GM18499 (cell line): ENCODE data around the gene CACNA1C.
"Not testable (repeated sequence)": the region's sequence is repeated elsewhere in the genome, so short reads cannot be mapped to it uniquely, and the experiment has no call there.

ENCODE experiments used
- ATAC-seq: cut with Tn5 transposase; IDR thresholded peaks from one replicate; pipeline ENCODE4 v1.9.1; 2021; ENCODE audit warnings: moderate number of reproducible peaks; ENCODE audit not compliant: insufficient read depth, unreplicated experiment

CACNA1C gene

GRCh38 chr12:2070440-2071045 lies 17.8 kb downstream of the CACNA1C start:
- ATAC-seq = no peak

GRCh38 chr12:2074792-2075191 lies 22.0 kb downstream of the CACNA1C start:
- no peak for ATAC-seq

DNA sequence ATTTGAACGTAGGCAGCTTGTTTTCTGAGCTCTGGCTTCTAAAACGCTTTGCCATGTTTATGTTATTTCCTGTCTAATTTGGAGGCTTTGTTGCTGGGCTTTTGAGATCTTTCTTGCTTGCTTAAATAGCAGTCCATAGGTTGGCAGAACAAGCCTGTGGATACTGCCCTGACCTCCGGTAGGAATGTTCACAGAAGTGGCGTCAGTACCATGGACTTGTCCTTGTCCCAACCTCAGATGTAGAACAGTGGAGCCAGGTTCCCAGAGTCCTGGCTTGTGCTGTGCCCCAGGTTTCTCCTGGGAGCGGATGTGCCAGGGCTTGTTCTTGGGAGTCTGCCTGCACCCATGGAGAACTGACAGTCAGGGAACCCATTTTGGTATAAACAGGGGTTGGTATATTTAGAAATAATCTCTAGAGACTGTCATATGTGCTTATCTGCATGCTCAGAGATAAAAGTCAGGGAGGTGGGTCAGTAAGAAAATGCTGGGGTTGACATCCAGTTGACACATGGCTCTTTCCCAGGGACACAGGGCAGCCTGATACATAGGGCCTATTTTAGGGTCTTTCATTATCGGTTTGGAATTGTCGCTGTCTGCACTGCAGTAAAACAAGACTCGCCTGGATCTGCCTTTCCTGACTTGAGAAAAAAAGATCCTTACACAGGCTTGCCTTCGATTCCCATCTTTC lies 22.9 kb downstream of the CACNA1C start:
- no peak for ATAC-seq

- no peak for ATAC-seq
Observed at GRCh38 chr12:2076196-2076570, 23.4 kb downstream of the CACNA1C start.

DNA sequence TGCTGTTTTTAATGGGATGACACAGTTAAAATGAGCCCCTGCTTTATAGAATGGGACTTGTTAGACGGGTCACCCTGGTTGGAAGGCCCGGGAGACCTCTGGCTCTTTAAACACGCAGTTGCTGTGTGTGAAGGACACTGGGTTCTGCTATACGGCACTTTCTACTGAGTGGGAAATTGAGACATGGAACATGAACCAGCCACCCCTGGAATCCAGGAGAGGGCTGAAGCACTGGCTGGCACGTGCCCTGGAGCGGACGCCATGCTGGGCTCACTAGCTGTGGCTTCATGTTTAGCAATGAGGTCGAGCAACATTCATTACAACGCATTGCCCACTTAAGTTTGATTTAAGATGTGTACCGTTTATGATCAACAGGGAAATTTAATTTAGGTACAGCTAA lies 23.9 kb downstream of the CACNA1C start:
- ATAC-seq = no peak

- no peak for ATAC-seq
Observed at GRCh38 chr12:2080604-2081003, 27.8 kb downstream of the CACNA1C start.

GRCh38 chr12:2082321-2082720 lies 29.5 kb downstream of the CACNA1C start:
- no peak for ATAC-seq

DNA sequence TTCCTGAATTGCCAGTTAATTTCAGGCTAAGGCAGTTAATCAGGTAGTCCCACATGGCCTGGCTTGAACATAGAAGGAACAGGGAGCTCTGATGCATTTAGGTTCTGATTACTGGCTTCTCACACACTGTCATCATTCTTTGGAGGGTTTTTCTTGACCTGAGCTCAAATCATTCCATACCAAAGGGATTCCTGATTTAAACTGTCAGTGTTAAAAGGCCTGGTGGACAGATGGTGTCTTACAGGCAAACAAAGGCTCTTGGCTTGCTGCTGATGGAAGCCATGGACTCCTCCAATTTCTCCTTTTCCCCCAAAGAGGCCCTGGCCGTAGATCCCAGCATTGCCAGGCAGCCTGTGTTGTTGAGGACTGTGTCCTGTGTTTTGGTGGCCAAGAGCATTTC lies 30.2 kb downstream of the CACNA1C start:
- no peak for ATAC-seq

GRCh38 chr12:2083561-2083960 lies 30.8 kb downstream of the CACNA1C start:
- ATAC-seq = no peak

GRCh38 chr12:2084553-2085296 lies 31.9 kb downstream of the CACNA1C start:
- ATAC-seq = no peak

DNA sequence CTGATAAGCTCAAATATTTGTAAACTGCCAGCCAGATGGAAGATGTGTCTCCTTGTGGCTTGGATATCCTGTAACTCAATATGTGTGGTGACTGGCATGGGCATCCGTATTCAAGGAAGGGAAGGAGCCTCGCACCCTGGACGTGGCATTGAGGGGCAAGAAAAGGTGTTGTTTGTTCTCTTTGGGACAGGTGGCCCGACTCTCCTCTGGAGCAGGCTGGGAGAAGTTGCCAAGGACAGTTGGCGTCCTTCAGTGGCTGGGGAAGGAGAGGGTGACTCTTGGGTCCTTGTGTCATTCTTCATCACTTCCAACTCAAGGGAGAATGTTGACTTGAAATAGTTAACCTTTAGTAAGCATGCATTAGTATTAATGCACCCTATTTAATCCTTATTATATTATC lies 39.6 kb downstream of the CACNA1C start:
- ATAC-seq = no peak

DNA sequence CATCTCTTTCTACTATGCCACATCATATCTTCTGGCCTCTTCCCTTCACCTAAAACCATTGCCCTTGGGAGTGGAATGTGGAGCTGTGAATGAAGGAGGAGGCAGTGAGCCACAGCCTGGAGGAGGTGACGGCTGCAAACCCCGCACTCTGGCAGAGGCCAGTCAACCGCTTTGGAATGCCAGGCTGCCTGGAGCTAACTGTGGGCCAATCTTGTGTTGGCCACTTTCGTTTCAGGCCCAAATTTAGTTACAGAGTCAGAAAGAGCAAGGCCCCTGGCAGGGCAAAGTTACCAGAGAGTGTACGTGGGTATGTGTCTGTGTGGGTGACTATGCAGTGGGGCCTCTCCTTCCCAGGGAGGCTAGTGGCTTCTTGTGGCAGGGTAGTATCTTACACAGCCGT lies 40.1 kb downstream of the CACNA1C start:
- ATAC-seq = no peak

DNA sequence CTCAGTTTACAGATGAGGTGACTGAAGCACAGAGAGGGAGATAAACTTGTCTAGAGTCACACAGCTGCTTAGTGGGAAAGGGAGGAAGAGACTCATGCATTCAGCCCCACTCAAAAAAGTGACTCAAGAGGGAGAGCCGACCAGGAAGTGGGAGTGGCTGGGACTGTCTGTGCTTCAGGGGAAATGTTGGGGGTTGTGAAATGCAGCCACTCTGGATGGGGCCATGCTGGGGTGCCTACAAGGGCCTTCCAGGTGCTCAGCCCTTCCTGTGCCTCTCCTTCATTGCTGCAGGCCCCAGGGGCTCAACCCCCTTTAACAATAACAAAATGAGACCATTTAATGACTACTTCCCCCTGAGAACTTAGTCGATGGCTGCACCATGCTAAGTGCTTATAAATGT lies 41.8 kb downstream of the CACNA1C start:
- no peak for ATAC-seq

DNA sequence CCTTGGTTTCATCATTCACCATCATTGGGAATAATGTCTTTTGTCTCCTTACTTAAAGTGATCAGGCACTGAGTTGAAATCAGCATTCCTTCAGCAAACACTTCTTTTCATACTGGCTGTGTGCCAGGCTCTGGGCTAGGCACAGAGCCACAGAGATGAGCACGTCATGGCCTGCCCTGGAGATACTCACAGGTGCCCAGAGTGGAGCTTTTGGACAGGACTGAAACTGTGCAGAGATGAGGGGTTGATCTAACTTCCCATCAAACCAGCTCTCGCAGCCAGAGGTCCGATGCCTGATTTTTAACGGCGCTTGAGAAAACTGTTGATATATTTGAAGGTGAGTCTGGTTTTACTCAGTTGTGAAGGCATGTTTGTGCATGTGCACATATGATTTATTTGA lies 43.1 kb downstream of the CACNA1C start:
- ATAC-seq = no peak

- ATAC-seq = no peak
Observed at GRCh38 chr12:2097617-2098016, 44.8 kb downstream of the CACNA1C start.

- no peak for ATAC-seq
Observed at GRCh38 chr12:2098852-2099251, 46.1 kb downstream of the CACNA1C start.

DNA sequence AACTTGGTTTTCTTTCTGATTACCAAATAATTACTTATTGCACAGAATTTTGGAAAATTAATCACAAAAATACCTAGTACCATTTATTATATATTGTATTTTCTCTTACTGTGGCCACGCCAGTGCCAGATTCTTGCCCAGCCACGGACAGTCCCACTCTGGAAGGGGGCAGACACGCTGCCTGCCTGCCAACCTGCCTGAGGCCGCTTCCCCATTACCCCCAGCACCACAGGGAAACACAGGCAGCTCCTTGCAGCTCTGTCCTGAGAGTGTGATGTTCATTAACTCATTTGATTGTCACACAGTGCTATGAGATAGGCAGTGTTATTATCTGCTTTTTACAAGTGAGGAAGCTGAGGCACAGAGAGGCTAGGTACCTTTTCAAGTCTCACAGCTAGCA lies 46.8 kb downstream of the CACNA1C start:
- ATAC-seq = no peak

GRCh38 chr12:2101359-2101758 lies 48.6 kb downstream of the CACNA1C start:
- no peak for ATAC-seq

- no peak for ATAC-seq
Observed at GRCh38 chr12:2101771-2102170, 49.0 kb downstream of the CACNA1C start.

DNA sequence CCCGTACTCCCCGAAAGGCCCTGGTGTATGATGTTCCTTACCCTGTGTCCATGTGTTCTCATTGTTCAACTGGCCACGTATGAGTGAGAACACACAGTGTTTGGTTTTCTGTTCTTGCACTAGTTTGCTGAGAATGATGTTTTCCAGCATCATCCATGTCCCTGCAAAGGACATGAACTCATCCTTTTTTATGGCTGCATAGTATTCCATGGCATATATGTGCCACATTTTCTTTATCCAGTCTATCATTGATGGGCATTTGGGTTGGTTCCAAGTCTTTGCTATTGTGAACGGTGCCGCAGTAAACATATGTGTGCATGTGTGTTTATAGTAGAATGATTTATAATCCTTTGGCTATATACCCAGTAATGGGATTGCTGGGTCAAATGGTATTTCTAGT lies 49.9 kb downstream of the CACNA1C start:
- ATAC-seq = not testable (repeated sequence)

DNA sequence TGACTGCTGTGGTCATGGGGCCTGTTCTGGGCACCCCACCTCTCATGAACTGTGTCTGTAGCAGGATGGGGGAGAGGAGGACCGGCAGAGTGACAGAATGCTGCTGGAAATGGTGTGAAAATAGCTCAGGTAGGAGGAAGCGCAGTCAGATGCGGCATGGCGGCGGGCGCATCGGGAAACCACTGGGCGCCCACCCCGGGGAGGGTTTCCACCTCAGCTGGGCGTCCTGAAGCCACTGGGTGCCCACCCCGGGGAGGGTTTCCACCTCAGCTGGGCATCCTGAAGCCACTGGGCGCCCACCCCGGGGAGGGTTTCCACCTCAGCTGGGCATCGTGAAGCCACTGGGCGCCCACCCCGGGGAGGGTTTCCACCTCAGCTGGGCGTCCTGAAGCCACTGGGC lies 52.6 kb downstream of the CACNA1C start:
- ATAC-seq = not testable (repeated sequence)

DNA sequence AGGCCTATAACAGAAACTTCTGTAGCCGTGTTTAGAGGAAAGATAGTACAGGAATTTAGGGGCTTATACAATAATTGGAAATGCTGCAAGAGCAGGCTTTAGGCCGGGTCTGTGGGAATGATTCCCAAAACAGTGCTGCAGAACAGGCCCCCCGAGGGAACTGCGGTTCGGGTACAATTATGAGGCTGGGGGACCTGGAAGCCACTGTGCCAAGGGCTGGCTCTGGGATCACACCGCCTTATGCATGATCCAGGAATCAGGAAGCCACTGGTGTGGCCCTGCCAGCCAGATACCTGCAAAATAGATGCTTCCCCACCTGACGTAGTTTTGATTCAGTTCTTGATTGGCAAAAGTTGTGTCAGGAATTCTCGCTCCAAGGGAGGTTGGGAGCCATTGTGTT lies 55.4 kb downstream of the CACNA1C start:
- ATAC-seq = no peak
